Measurements from ENCODE around the gene DOCK1. TPM values are rescaled to one million over a fixed set of nuclear protein-coding genes. Genes with fewer than 3 reads are reported as not detected.

Gene DOCK1
- total RNA-seq, 2 donors from 2014 or later: 41.2 to 56.0 TPM

GRCh38 chr10:127150136-127150535 is 244.9 kb downstream of the DOCK1 start:
- no peak overlapping the region for H3K4me3 ChIP-seq
- WGBS: 94% methylated on average over 5 of the region's 5 CpGs

GRCh38 chr10:127151541-127151940 is 246.3 kb downstream of the DOCK1 start:
- H3K4me3 ChIP-seq: no peak overlapping the region
- no peak overlapping the region for H3K27ac ChIP-seq
- no peak for DNase-seq (ENCODE audit: low spot score)
- H3K9me3 ChIP-seq: no peaks in the 10 kb centered on the region
- no peaks in the 10 kb centered on the region for H3K27me3 ChIP-seq (replicated peaks; ENCODE audit: insufficient read depth)
- intact Hi-C loops (cut with DNase I): no loop called here
- WGBS: 94% methylated on average over 10 of the region's 10 CpGs
- TF ChIP-seq POLR2AphosphoS5 (IDR thresholded peaks at IDR 0.05) (no peak), POLR2A (IDR thresholded peaks at IDR 0.05) (no peak), CTCF (IDR thresholded peaks at IDR 0.05) (no peak)
- H3K4me1 ChIP-seq (replicated peaks): no peaks in the 10 kb centered on the region
- no peaks in the 10 kb centered on the region for H3K36me3 ChIP-seq

More at GRCh38 chr10:127150136-127150535, 244.9 kb downstream of the DOCK1 start:
- Histone ChIP-seq H3K36me3 (no peaks in the 10 kb centered on the region), H3K27me3 (replicated peaks; ENCODE audit: insufficient read depth) (no peaks in the 10 kb centered on the region), H3K27ac (no peak overlapping the region), H3K9me3 (no peaks in the 10 kb centered on the region), H3K4me1 (replicated peaks) (no peaks in the 10 kb centered on the region)
- TF ChIP-seq CTCF (IDR thresholded peaks at IDR 0.05) (no peak), POLR2A (IDR thresholded peaks at IDR 0.05) (no peak), POLR2AphosphoS5 (IDR thresholded peaks at IDR 0.05) (no peak)
- intact Hi-C loops (cut with DNase I): no loop called here
- DNase-seq (ENCODE audit: low spot score): no peak

- H3K27ac ChIP-seq: no peak overlapping the region
- 87% methylated on average over 9 of the region's 9 CpGs for WGBS
- no peak overlapping the region for H3K4me3 ChIP-seq
- no peak for TF ChIP-seq CTCF (IDR thresholded peaks at IDR 0.05)
- TF ChIP-seq POLR2AphosphoS5 (IDR thresholded peaks at IDR 0.05): no peak
- no peak for TF ChIP-seq POLR2A (IDR thresholded peaks at IDR 0.05)
- DNase-seq (ENCODE audit: low spot score): no peak
- no peaks in the 10 kb centered on the region for H3K4me1 ChIP-seq (replicated peaks)
- H3K9me3 ChIP-seq: no peaks in the 10 kb centered on the region
- H3K36me3 ChIP-seq: no peaks in the 10 kb centered on the region
- no peaks in the 10 kb centered on the region for H3K27me3 ChIP-seq (replicated peaks; ENCODE audit: insufficient read depth)
- intact Hi-C loops (cut with DNase I): no loop called here
Observed at GRCh38 chr10:127151981-127152699, 246.9 kb downstream of the DOCK1 start.

- H3K36me3 ChIP-seq: no peaks in the 10 kb centered on the region
- TF ChIP-seq POLR2AphosphoS5 (IDR thresholded peaks at IDR 0.05) (no peak), POLR2A (IDR thresholded peaks at IDR 0.05) (no peak), CTCF (IDR thresholded peaks at IDR 0.05) (no peak)
- 70% methylated on average over 4 of the region's 4 CpGs for WGBS
- H3K27me3 ChIP-seq (replicated peaks; ENCODE audit: insufficient read depth): no peaks in the 10 kb centered on the region
- H3K9me3 ChIP-seq: no peaks in the 10 kb centered on the region
- H3K4me1 ChIP-seq (replicated peaks): no peaks in the 10 kb centered on the region
- H3K4me3 ChIP-seq: no peak overlapping the region
- H3K27ac ChIP-seq: no peak overlapping the region
- no peak for DNase-seq (ENCODE audit: low spot score)
- intact Hi-C loops (cut with DNase I): no loop called here
Observed at GRCh38 chr10:127153181-127153580, 248.0 kb downstream of the DOCK1 start.
